Epithelial cell of proximal tubule (primary cell): Measurements from ENCODE around the gene NDUFA12. TPM values are rescaled to one million over a fixed set of nuclear protein-coding genes. Genes with fewer than 3 reads are reported as not detected.
A peak's percentile ranks its signal among the peaks of the same experiment; 100 is the strongest.

Experiments
- DNase-seq: peaks from one replicate; pipeline ENCODE4 v3.0.0-alpha.2; 2011; ENCODE audit warnings: low read depth
- H3K4me3 ChIP-seq: 2 replicates; pipeline ENCODE4 v1.5.1; 2011; ENCODE audit warnings: low read depth, mild to moderate bottlenecking, low read length
- CTCF ChIP-seq: conservative IDR thresholded peaks from 2 replicates; pipeline ENCODE4 v1.5.1; 2012; ENCODE audit warnings: low read depth, mild to moderate bottlenecking, low read length
- total RNA-seq: library from RNA; depleted of rRNA; stranded (reverse); fragments of >200 nt; gene quantifications from 2 replicates; pipeline ENCODE4 v1.2.3, GENCODE V29; 2015

Gene NDUFA12
- total RNA-seq, result 136 and 193 TPM in 2 replicates

- DNase-seq, result peak; percentile 56
- TF ChIP-seq CTCF, result no peak
- peak within 1 kb of the TSS; percentile 91 for H3K4me3 ChIP-seq
These were observed at the start of gene NDUFA12 for GRCh38 chr12:95003213-95003920. Gene NDUFA12, minus strand, starts transcription at chr12:95003697. Its CDS starts 17 bp downstream, at chr12:95003680.

GRCh38 chr12:95051241-95051640 is 47.7 kb upstream of the NDUFA12 start:
- no peak for DNase-seq
- H3K4me3 ChIP-seq, result no peak overlapping the region
- no peak for TF ChIP-seq CTCF

GRCh38 chr12:95037906-95038305 is 34.4 kb upstream of the NDUFA12 start:
- no peak for TF ChIP-seq CTCF
- no peak for DNase-seq
- H3K4me3 ChIP-seq, result no peak overlapping the region

DNA sequence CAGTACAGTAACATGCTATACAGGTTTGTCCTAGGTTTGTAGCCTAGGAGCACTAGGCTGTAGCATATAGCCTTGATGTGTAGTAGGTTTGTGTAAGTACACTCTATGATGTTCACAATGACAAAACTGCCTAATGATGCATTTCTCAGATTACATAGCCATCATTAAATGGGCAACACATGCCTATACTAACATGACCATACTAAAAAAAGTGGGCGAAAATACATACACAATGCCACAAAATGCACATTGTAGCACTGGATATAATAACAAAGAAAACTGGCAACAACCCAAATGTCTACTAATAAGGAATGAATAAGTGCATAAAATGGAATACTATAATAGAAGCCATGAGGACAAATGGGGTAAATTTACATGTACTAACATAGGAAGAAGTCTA is 31.3 kb upstream of the NDUFA12 start:
- no peak for TF ChIP-seq CTCF
- DNase-seq, result no peak
- no peak overlapping the region for H3K4me3 ChIP-seq

- H3K4me3 ChIP-seq, result no peak overlapping the region
- no peak for DNase-seq
- no peak for TF ChIP-seq CTCF
These were observed 19.0 kb upstream of the NDUFA12 start for GRCh38 chr12:95022477-95022876.

- TF ChIP-seq CTCF, result no peak
- no peak for DNase-seq
- no peak overlapping the region for H3K4me3 ChIP-seq
These were observed 14.0 kb upstream of the NDUFA12 start for GRCh38 chr12:95017482-95017881.

- H3K4me3 ChIP-seq, result no peak overlapping the region
- no peak for TF ChIP-seq CTCF
- DNase-seq, result no peak
These were observed 12.6 kb upstream of the NDUFA12 start for GRCh38 chr12:95016120-95016519.
